Nucleus accumbens (tissue), 56 donors: ENCODE measurements around the gene HEXB.
"Not testable (repeated sequence)": the region's sequence is repeated elsewhere in the genome, so short reads cannot be mapped to it uniquely, and the experiment has no call there.

Experiments used
- DNase-seq, 56 donors: peaks; one replicate each; lab custom pipeline; 2025; lab: John Stamatoyannopoulos, UW

The HEXB gene

GRCh38 chr5:74722271-74722670 is 37.2 kb downstream of the HEXB start:
- DNase-seq: no peak

- no peak for DNase-seq
Measured at GRCh38 chr5:74725331-74725730, 40.3 kb downstream of the HEXB start.

- peak in 20 of 56 donors; percentile 0 to 44 (median 2) for DNase-seq
Measured at GRCh38 chr5:74736759-74737158, 51.7 kb downstream of the HEXB start.

GRCh38 chr5:74738406-74738805 is 53.4 kb downstream of the HEXB start:
- DNase-seq: no peak

GRCh38 chr5:74748742-74749141 is 63.7 kb downstream of the HEXB start:
- not testable (repeated sequence) for DNase-seq

GRCh38 chr5:74761241-74761640 is 76.2 kb downstream of the HEXB start:
- no peak for DNase-seq

- no peak for DNase-seq
Measured at GRCh38 chr5:74762599-74762998, 77.6 kb downstream of the HEXB start.

GRCh38 chr5:74763504-74763903 is 78.5 kb downstream of the HEXB start:
- no peak for DNase-seq

- no peak for DNase-seq
Measured at GRCh38 chr5:74765201-74765600, 80.2 kb downstream of the HEXB start.

GRCh38 chr5:74765929-74766328 is 80.9 kb downstream of the HEXB start:
- no peak for DNase-seq

- DNase-seq: peak in 1 of 56 donors; percentile 30
Measured at GRCh38 chr5:74766418-74766848, 81.4 kb downstream of the HEXB start.

GRCh38 chr5:74766849-74767578 is 82.0 kb downstream of the HEXB start, which contains the start of the genes GFM2 and NSA2:
TSS of gene GFM2 (minus strand) at chr5:74767117. CDS start at chr5:74763742, 3,375 bp downstream.
TSS of gene NSA2 (plus strand) at chr5:74767249. CDS start at chr5:74767361, 112 bp downstream.
- DNase-seq: peak; percentile 43 to 98 (median 92)

GRCh38 chr5:74767579-74767913 is 82.5 kb downstream of the HEXB start:
- peak in 8 of 56 donors; percentile 9 to 60 (median 52) for DNase-seq
